CD14-positive monocyte (primary cell): ENCODE measurements around the gene ADK. TPM values are rescaled to one million over a fixed set of nuclear protein-coding genes. Genes with fewer than 3 reads are reported as not detected.

Experiments
- DNase-seq, 3 donors: peaks; one replicate each; pipeline ENCODE4 v3.0.0-alpha.2; 2011 to 2022
- H2AFZ ChIP-seq: 2 replicates; pipeline ENCODE4 v1.6.0; 2012; ENCODE audit warnings: mild to moderate bottlenecking, low read depth, low read length, inconsistent platforms; ENCODE audit not compliant: insufficient read depth, poor library complexity, severe bottlenecking
- H3K27ac ChIP-seq, 2 donors: 1 replicate in 1 of 2; 2 replicates in 1 of 2; pipeline ENCODE4 v1.5.1; 2012 to 2013; ENCODE audit warnings: low read length in 2 of 2, control low read depth in 1 of 2, inconsistent platforms in 1 of 2, low read depth in 1 of 2, mild to moderate bottlenecking in 1 of 2
- H3K27me3 ChIP-seq, 2 donors: one replicate each; pipeline versions ENCODE4 v1.6.0 to v1.6.1; 2011 to 2013; ENCODE audit warnings: low read length in 2 of 2; ENCODE audit not compliant: control insufficient read depth in 2 of 2, insufficient read depth in 2 of 2
- H3K36me3 ChIP-seq, 2 donors: replicated peaks in 1 of 2; 1 replicate in 1 of 2; 2 replicates in 1 of 2; pipeline versions ENCODE4 v1.5.1 to v1.6.1; 2012 to 2013; ENCODE audit warnings: low read length in 2 of 2, control low read depth in 1 of 2, inconsistent platforms in 1 of 2, mild to moderate bottlenecking in 1 of 2; ENCODE audit not compliant: insufficient read depth in 2 of 2, control insufficient read depth in 1 of 2
- H3K4me1 ChIP-seq, 2 donors: 1 replicate in 1 of 2; 2 replicates in 1 of 2; pipeline versions ENCODE4 v1.5.1 to v1.6.1; 2012 to 2013; ENCODE audit warnings: low read length in 2 of 2, control low read depth in 1 of 2, inconsistent platforms in 1 of 2, mild to moderate bottlenecking in 1 of 2, moderate library complexity in 1 of 2; ENCODE audit not compliant: insufficient read depth in 2 of 2, control insufficient read depth in 1 of 2
- H3K4me2 ChIP-seq: replicated peaks from 2 replicates; pipeline ENCODE3; 2012; ENCODE audit warnings: low read length, moderate library complexity, mild to moderate bottlenecking; ENCODE audit not compliant: poor library complexity, severe bottlenecking; ENCODE audit errors: extremely low read depth
- H3K4me3 ChIP-seq, 3 experiments: fragments of 200-600 bp in 1 of 3; sonication (generic) in 1 of 3; replicated peaks in 1 of 3; 1 replicate in 2 of 3; 2 replicates in 1 of 3; pipeline ENCODE4 v1.5.1; 2011 to 2013; ENCODE audit warnings: low read length in 3 of 3, mild to moderate bottlenecking in 3 of 3, control low read depth in 2 of 3, low read depth in 2 of 3, inconsistent platforms in 1 of 3, moderate library complexity in 1 of 3
- H3K79me2 ChIP-seq: 2 replicates; pipeline ENCODE4 v1.6.0; 2012; ENCODE audit warnings: mild to moderate bottlenecking, control low read depth, inconsistent platforms, low read length, moderate library complexity; ENCODE audit not compliant: insufficient read depth
- H3K9ac ChIP-seq: 2 replicates; pipeline ENCODE4 v1.6.0; 2017; ENCODE audit warnings: low read length, mild to moderate bottlenecking; ENCODE audit not compliant: insufficient read depth, poor library complexity, severe bottlenecking
- H3K9me3 ChIP-seq, 2 donors: replicated peaks in 1 of 2; 1 replicate in 1 of 2; 2 replicates in 1 of 2; pipeline versions ENCODE4 v1.5.1 to v1.6.1; 2012 to 2013; ENCODE audit warnings: low read length in 2 of 2, control low read depth in 1 of 2; ENCODE audit not compliant: control insufficient read depth in 1 of 2, insufficient read depth in 1 of 2
- H4K20me1 ChIP-seq: 2 replicates; pipeline ENCODE4 v1.6.0; 2012; ENCODE audit warnings: mild to moderate bottlenecking, low read length, control low read depth, moderate library complexity; ENCODE audit not compliant: insufficient read depth
- H3K27ac Mint-ChIP-seq, 7 donors: one replicate each; pipeline ENCODE4 v1.8.0; 2020; ENCODE audit warnings: mild to moderate bottlenecking in 7 of 7, mixed read lengths in 7 of 7, moderate library complexity in 6 of 7, inconsistent platforms in 2 of 7
- H3K27me3 Mint-ChIP-seq, 3 donors: one replicate each; pipeline ENCODE4 v1.8.0; 2021 to 2022; ENCODE audit warnings: low read depth in 3 of 3, mild to moderate bottlenecking in 3 of 3, mixed read lengths in 3 of 3, moderate library complexity in 3 of 3, inconsistent platforms in 1 of 3
- H3K36me3 Mint-ChIP-seq, 2 donors: one replicate each; pipeline ENCODE4 v1.8.0; 2020; ENCODE audit warnings: mixed read lengths in 2 of 2, inconsistent platforms in 1 of 2, mild to moderate bottlenecking in 1 of 2
- H3K4me1 Mint-ChIP-seq: one replicate; pipeline ENCODE4 v1.8.0; 2020; ENCODE audit warnings: mild to moderate bottlenecking, mixed read lengths
- H3K4me3 Mint-ChIP-seq, 2 donors: one replicate each; pipeline ENCODE4 v1.8.0; 2020; ENCODE audit warnings: mild to moderate bottlenecking in 2 of 2, mixed read lengths in 2 of 2, moderate library complexity in 1 of 2
- H3K9me3 Mint-ChIP-seq, 7 donors: one replicate each; pipeline ENCODE4 v1.8.0; 2020 to 2022; ENCODE audit warnings: mixed read lengths in 7 of 7, mild to moderate bottlenecking in 6 of 7, moderate library complexity in 6 of 7, inconsistent platforms in 2 of 7
- CTCF ChIP-seq: fragments of 200-600 bp; IDR thresholded peaks from one replicate; pipeline ENCODE4 v1.8.0; 2022; ENCODE audit warnings: antibody characterized with exemption, mild to moderate bottlenecking
- WGBS: methylation state at CpG from one replicate; pipeline ENCODE4 v1.1.5; 2013; ENCODE audit warnings: missing lambda C conversion rate; ENCODE audit not compliant: insufficient coverage; 5-methylcytosine and 5-hydroxymethylcytosine counted together
- intact Hi-C, 2 donors: fragments of 100-400 bp; cut with micrococcal nuclease; formaldehyde crosslinking; loops; one replicate each; pipeline versions ENCODE4 v1.15.0 to v1.15.1; 2023
- polyA plus RNA-seq, 3 donors: library from polyadenylated mRNA; depleted of rRNA in 1 of 3; unstranded in 2 of 3; stranded (reverse) in 1 of 3; fragments of 300-500 nt in 2 of 3; fragments of >200 nt in 1 of 3; fragmentation: Illumina TruSeq in 2 of 3; gene quantifications; 1 replicate in 2 of 3; 2 replicates in 1 of 3; pipeline ENCODE4 v1.2.3, GENCODE V29; 2012 to 2021

Gene ADK
- polyA plus RNA-seq, 3 donors = 6.4 to 38.2 (median 35.7) TPM

GRCh38 chr10:74708246-74708645, 557.2 kb downstream of the ADK start:
- H3K4me1 Mint-ChIP-seq = peaks cover 2% of the 10 kb centered on the region
- Histone ChIP-seq H3K27ac (no peak overlapping the region), H4K20me1 (no peaks in the 10 kb centered on the region), H3K9ac (no peak overlapping the region), H3K36me3 (peaks cover 9 to 17% of the 10 kb centered on the region in 2 donors), H3K4me3 (no peak overlapping the region), H3K4me1 (no peaks in the 10 kb centered on the region), H3K27me3 (no peaks in the 10 kb centered on the region), H3K4me2 (no peak overlapping the region), H3K9me3 (no peaks in the 10 kb centered on the region), H3K79me2 (no peaks in the 10 kb centered on the region), H2AFZ (no peak overlapping the region)
- TF ChIP-seq CTCF = no peak
- H3K9me3 Mint-ChIP-seq = peaks cover 0 to 9% (median 0%) of the 10 kb centered on the region in 7 donors
- H3K27ac Mint-ChIP-seq = no peak overlapping the region
- WGBS = 100% methylated on average over 1 of the region's 2 CpGs
- no peak overlapping the region for H3K4me3 Mint-ChIP-seq
- H3K36me3 Mint-ChIP-seq = peaks cover 13 to 16% of the 10 kb centered on the region in 2 donors
- no peaks in the 10 kb centered on the region for H3K27me3 Mint-ChIP-seq
- intact Hi-C loops = no loop called here
- DNase-seq = no peak

GRCh38 chr10:74718208-74718607, 567.2 kb downstream of the ADK start:
- H3K9me3 Mint-ChIP-seq = peaks cover 29 to 45% (median 31%) of the 10 kb centered on the region in 7 donors
- Histone ChIP-seq H3K79me2 (no peaks in the 10 kb centered on the region), H4K20me1 (no peaks in the 10 kb centered on the region), H3K4me2 (no peak overlapping the region), H3K27me3 (no peaks in the 10 kb centered on the region), H3K36me3 (no peaks in the 10 kb centered on the region), H2AFZ (no peak overlapping the region), H3K4me1 (no peaks in the 10 kb centered on the region), H3K27ac (no peak overlapping the region), H3K9ac (no peak overlapping the region), H3K4me3 (no peak overlapping the region), H3K9me3 (peaks cover 15 to 16% of the 10 kb centered on the region in 2 donors)
- no peaks in the 10 kb centered on the region for H3K27me3 Mint-ChIP-seq
- no peak for DNase-seq
- no peak for TF ChIP-seq CTCF
- no CpG with 5 or more reads among the region's 1 CpG for WGBS
- no peak overlapping the region for H3K27ac Mint-ChIP-seq
- H3K4me1 Mint-ChIP-seq = no peaks in the 10 kb centered on the region
- H3K4me3 Mint-ChIP-seq = no peak overlapping the region
- peaks cover 11 to 29% of the 10 kb centered on the region in 2 donors for H3K36me3 Mint-ChIP-seq
- intact Hi-C loops = no loop called here
